HG03039 (cell line): ENCODE results near the gene PCDHB1.
"Not testable (repeated sequence)": the region's sequence is repeated elsewhere in the genome, so short reads cannot be mapped to it uniquely, and the experiment has no call there.

Source experiments
- ATAC-seq: cut with Tn5 transposase; IDR thresholded peaks from one replicate; pipeline ENCODE4 v1.9.1; 2021; ENCODE audit warnings: mild to moderate bottlenecking, moderate library complexity; ENCODE audit not compliant: unreplicated experiment

PCDHB1 gene

GRCh38 chr5:141082228-141082627, 31.1 kb downstream of the PCDHB1 start:
- no peak for ATAC-seq

GRCh38 chr5:141084487-141084989, 33.4 kb downstream of the PCDHB1 start:
- ATAC-seq, result no peak

GRCh38 chr5:141094481-141095262, 43.5 kb downstream of the PCDHB1 start, which contains the start of gene PCDHB2:
Gene PCDHB2, plus strand, starts transcription at chr5:141094615. Its CDS starts 176 bp downstream, at chr5:141094791.
- ATAC-seq, result no peak

- no peak for ATAC-seq
These were observed 44.1 kb downstream of the PCDHB1 start for GRCh38 chr5:141095263-141095641.

GRCh38 chr5:141096181-141096580, 45.0 kb downstream of the PCDHB1 start:
- not testable (repeated sequence) for ATAC-seq

- ATAC-seq, result not testable (repeated sequence)
These were observed 45.4 kb downstream of the PCDHB1 start for GRCh38 chr5:141096586-141096985.

GRCh38 chr5:141100243-141100805, 49.1 kb downstream of the PCDHB1 start, which contains the start of gene PCDHB3:
Gene PCDHB3, plus strand, starts transcription at chr5:141100473. Its CDS starts 177 bp downstream, at chr5:141100650.
- no peak for ATAC-seq

GRCh38 chr5:141101059-141101458, 49.9 kb downstream of the PCDHB1 start:
- no peak for ATAC-seq

- not testable (repeated sequence) for ATAC-seq
These were observed 50.9 kb downstream of the PCDHB1 start for GRCh38 chr5:141102070-141102469.

GRCh38 chr5:141102471-141102870, 51.3 kb downstream of the PCDHB1 start:
- not testable (repeated sequence) for ATAC-seq

GRCh38 chr5:141105350-141105749, 54.2 kb downstream of the PCDHB1 start:
- ATAC-seq, result no peak
